ENCODE results near the gene ELMO1. TPM values are rescaled to one million over a fixed set of nuclear protein-coding genes. Genes with fewer than 3 reads are reported as not detected.

Gene ELMO1
- total RNA-seq, 1 experiment from 2014 or later: 1.1 TPM

GRCh38 chr7:36838616-36839225, 609.9 kb downstream of the ELMO1 start (continued):
- TF ChIP-seq ZBTB33 (IDR thresholded peaks at IDR 0.05; ENCODE audit: extremely low read depth, insufficient replicate concordance, low read length) (no peak), POLR2AphosphoS5 (IDR thresholded peaks at IDR 0.05; ENCODE audit: low read depth, low read length) (no peak), EZH2 (IDR thresholded peaks at IDR 0.05) (no peak), JUND (IDR thresholded peaks at IDR 0.05) (no peak)
- TF ChIP-seq, protein P1, sequence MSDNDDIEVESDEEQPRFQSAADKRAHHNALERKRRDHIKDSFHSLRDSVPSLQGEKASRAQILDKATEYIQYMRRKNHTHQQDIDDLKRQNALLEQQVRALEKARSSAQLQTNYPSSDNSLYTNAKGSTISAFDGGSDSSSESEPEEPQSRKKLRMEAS (IDR thresholded peaks at IDR 0.05): no peak

GRCh38 chr7:36831049-36831448, 617.6 kb downstream of the ELMO1 start:
- H3K9me3 ChIP-seq (ENCODE audit: control insufficient read depth in 1 of 2, insufficient read depth in 1 of 2, low read depth in 1 of 2, low read length in 2 of 2): no peaks in the 10 kb centered on the region
- POLR2A ChIA-PET: no interaction called here
- no peaks in the 10 kb centered on the region for H3K4me1 ChIP-seq (ENCODE audit: control insufficient read depth in 1 of 2, insufficient read depth in 2 of 2, low read length in 2 of 2)
- H3K79me2 ChIP-seq (ENCODE audit: insufficient read depth, low read length): no peaks in the 10 kb centered on the region
- H3K27ac ChIP-seq (ENCODE audit: low read depth, low read length): no peak overlapping the region
- RAD21 ChIA-PET (ENCODE audit: low non-redundant PET in 1 of 2, low total read pairs in 2 of 2, uncharacterized antibody in 2 of 2, unreplicated experiment in 2 of 2): no interaction called here
- CTCF ChIA-PET: no interaction called here
- TF ChIP-seq EZH2phosphoT487 (IDR thresholded peaks at IDR 0.05; ENCODE audit: borderline replicate concordance): no peak
- TF ChIP-seq, protein P1 (IDR thresholded peaks at IDR 0.05): no peak
- no peak for TF ChIP-seq TCF7L2 (IDR thresholded peaks at IDR 0.05; ENCODE audit: borderline replicate concordance, extremely low read depth, insufficient read depth, insufficient read length)
- TF ChIP-seq SP1 (IDR thresholded peaks at IDR 0.05; ENCODE audit: low read depth): no peak
- no peak for TF ChIP-seq EZH2 (IDR thresholded peaks at IDR 0.05)
- no peak for TF ChIP-seq JUND (IDR thresholded peaks at IDR 0.05)
- TF ChIP-seq CBX3 (IDR thresholded peaks at IDR 0.05; ENCODE audit: low read depth): no peak
- no peak for TF ChIP-seq ZFX (IDR thresholded peaks at IDR 0.05)
- no peak for TF ChIP-seq CEBPB (IDR thresholded peaks at IDR 0.05; ENCODE audit: low read depth)
- TF ChIP-seq ATF3 (IDR thresholded peaks at IDR 0.05): no peak
- no peak for TF ChIP-seq RAD21 (IDR thresholded peaks at IDR 0.05; ENCODE audit: low read depth)
- TF ChIP-seq EGR1 (IDR thresholded peaks at IDR 0.05; ENCODE audit: low read depth): no peak
- TF ChIP-seq, protein P2, sequence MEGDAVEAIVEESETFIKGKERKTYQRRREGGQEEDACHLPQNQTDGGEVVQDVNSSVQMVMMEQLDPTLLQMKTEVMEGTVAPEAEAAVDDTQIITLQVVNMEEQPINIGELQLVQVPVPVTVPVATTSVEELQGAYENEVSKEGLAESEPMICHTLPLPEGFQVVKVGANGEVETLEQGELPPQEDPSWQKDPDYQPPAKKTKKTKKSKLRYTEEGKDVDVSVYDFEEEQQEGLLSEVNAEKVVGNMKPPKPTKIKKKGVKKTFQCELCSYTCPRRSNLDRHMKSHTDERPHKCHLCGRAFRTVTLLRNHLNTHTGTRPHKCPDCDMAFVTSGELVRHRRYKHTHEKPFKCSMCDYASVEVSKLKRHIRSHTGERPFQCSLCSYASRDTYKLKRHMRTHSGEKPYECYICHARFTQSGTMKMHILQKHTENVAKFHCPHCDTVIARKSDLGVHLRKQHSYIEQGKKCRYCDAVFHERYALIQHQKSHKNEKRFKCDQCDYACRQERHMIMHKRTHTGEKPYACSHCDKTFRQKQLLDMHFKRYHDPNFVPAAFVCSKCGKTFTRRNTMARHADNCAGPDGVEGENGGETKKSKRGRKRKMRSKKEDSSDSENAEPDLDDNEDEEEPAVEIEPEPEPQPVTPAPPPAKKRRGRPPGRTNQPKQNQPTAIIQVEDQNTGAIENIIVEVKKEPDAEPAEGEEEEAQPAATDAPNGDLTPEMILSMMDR (IDR thresholded peaks at IDR 0.05 in 2 of 3, conservative IDR thresholded peaks at IDR 0.05 in 1 of 3; ENCODE audit: borderline replicate concordance in 1 of 3, insufficient read depth in 1 of 3, low read depth in 2 of 3, low read length in 2 of 3): no peak
- H4K20me1 ChIP-seq (ENCODE audit: insufficient read depth): no peaks in the 10 kb centered on the region
- no peak overlapping the region for H3K4me3 ChIP-seq (replicated peaks in 1 of 2; ENCODE audit: low read depth in 1 of 2, low read length in 2 of 2)
- ATAC-seq: no peak
- no peak overlapping the region for H2AFZ ChIP-seq (ENCODE audit: low read depth, low read length, poor library complexity, severe bottlenecking)
- no peaks in the 10 kb centered on the region for H3K27me3 ChIP-seq (ENCODE audit: insufficient read depth, low read length)
- no peaks in the 10 kb centered on the region for H3K9me2 ChIP-seq (ENCODE audit: insufficient read depth)
- BruUV-seq (replicated peaks): no TSS peak
- DNase-seq (ENCODE audit: low read depth, low spot score): no peak
- intact Hi-C loops (cut with micrococcal nuclease): no loop called here
- no peaks in the 10 kb centered on the region for H3K36me3 ChIP-seq (ENCODE audit: control insufficient read depth in 1 of 2, insufficient read depth in 2 of 2, low read length in 2 of 2)
- H3K4me2 ChIP-seq (ENCODE audit: low read length): no peak overlapping the region
- H3K9ac ChIP-seq (ENCODE audit: low read length): no peak overlapping the region
